Trophoblast cell (in vitro differentiated cells and primary cell): ENCODE data around the gene TECR.

Source experiments
- DNase-seq, 2 donors: peaks; one replicate each; pipeline ENCODE4 v3.0.0-alpha.2; 2016
- H2AFZ ChIP-seq: 2 replicates; pipeline ENCODE4 v1.6.1; 2013; ENCODE audit warnings: low read length, moderate library complexity, mild to moderate bottlenecking; ENCODE audit not compliant: insufficient read depth, poor library complexity
- H2AK5ac ChIP-seq: 2 replicates; pipeline ENCODE4 v1.6.1; 2013; ENCODE audit warnings: mild to moderate bottlenecking, low read length
- H2BK120ac ChIP-seq: 2 replicates; pipeline ENCODE4 v1.6.1; 2013; ENCODE audit warnings: low read length, mild to moderate bottlenecking, moderate library complexity; ENCODE audit not compliant: insufficient read depth, poor library complexity
- H2BK12ac ChIP-seq: 2 replicates; pipeline ENCODE4 v1.6.1; 2013; ENCODE audit warnings: mild to moderate bottlenecking, low read length, moderate library complexity
- H2BK5ac ChIP-seq: 2 replicates; pipeline ENCODE4 v1.6.1; 2013; ENCODE audit warnings: low read length, low read depth, moderate library complexity, mild to moderate bottlenecking; ENCODE audit not compliant: poor library complexity
- H3K14ac ChIP-seq: 2 replicates; pipeline ENCODE4 v1.6.1; 2013; ENCODE audit warnings: mild to moderate bottlenecking, low read length
- H3K18ac ChIP-seq: 2 replicates; pipeline ENCODE4 v1.6.1; 2013; ENCODE audit warnings: mild to moderate bottlenecking, low read length
- H3K23ac ChIP-seq: 2 replicates; pipeline ENCODE4 v1.6.1; 2013; ENCODE audit warnings: low read length
- H3K27ac ChIP-seq: 2 replicates; pipeline ENCODE4 v1.5.1; 2013; ENCODE audit warnings: low read depth, mild to moderate bottlenecking, inconsistent platforms, low read length, moderate library complexity
- H3K27me3 ChIP-seq: 2 replicates; pipeline ENCODE4 v1.6.1; 2013; ENCODE audit warnings: inconsistent platforms, mild to moderate bottlenecking, low read length, moderate library complexity; ENCODE audit not compliant: insufficient read depth
- H3K36me3 ChIP-seq, 2 experiments: 1 replicate in 1 of 2; 2 replicates in 1 of 2; pipeline ENCODE4 v1.6.1; 2013; ENCODE audit warnings: low read length in 2 of 2, mild to moderate bottlenecking in 2 of 2, moderate library complexity in 1 of 2; ENCODE audit not compliant: insufficient read depth in 2 of 2, control insufficient read depth in 1 of 2
- H3K4ac ChIP-seq: 2 replicates; pipeline ENCODE4 v1.6.1; 2013; ENCODE audit warnings: low read depth, mild to moderate bottlenecking, low read length, moderate library complexity
- H3K4me1 ChIP-seq, 2 experiments: 1 replicate in 1 of 2; 2 replicates in 1 of 2; pipeline ENCODE4 v1.6.1; 2013; ENCODE audit warnings: low read length in 2 of 2, mild to moderate bottlenecking in 2 of 2, moderate library complexity in 1 of 2; ENCODE audit not compliant: insufficient read depth in 2 of 2, control insufficient read depth in 1 of 2
- H3K4me2 ChIP-seq: 2 replicates; pipeline ENCODE4 v1.6.1; 2013; ENCODE audit warnings: inconsistent platforms, mild to moderate bottlenecking, low read length, moderate library complexity
- H3K4me3 ChIP-seq: 2 replicates; pipeline ENCODE4 v1.5.1; 2013; ENCODE audit warnings: mild to moderate bottlenecking, low read depth, low read length, inconsistent platforms
- H3K79me1 ChIP-seq: one replicate; pipeline ENCODE4 v1.6.1; 2013; ENCODE audit warnings: low read length
- H3K79me2 ChIP-seq: 2 replicates; pipeline ENCODE4 v1.6.1; 2013; ENCODE audit warnings: low read length, mild to moderate bottlenecking; ENCODE audit not compliant: control insufficient read depth, insufficient read depth, poor library complexity
- H3K9ac ChIP-seq: 2 replicates; pipeline ENCODE4 v1.6.1; 2013; ENCODE audit warnings: mild to moderate bottlenecking, low read length
- H3K9me3 ChIP-seq: 2 replicates; pipeline ENCODE4 v1.6.1; 2013; ENCODE audit warnings: low read depth, mild to moderate bottlenecking, control low read depth, inconsistent platforms, low read length; ENCODE audit not compliant: insufficient read depth
- H4K12ac ChIP-seq: 2 replicates; pipeline ENCODE4 v1.6.1; 2013; ENCODE audit warnings: low read depth, mild to moderate bottlenecking, low read length, moderate library complexity
- H4K8ac ChIP-seq: 2 replicates; pipeline ENCODE4 v1.6.1; 2013; ENCODE audit warnings: low read depth, mild to moderate bottlenecking, low read length, moderate library complexity
- H4K91ac ChIP-seq: one replicate; pipeline ENCODE4 v1.6.1; 2013; ENCODE audit warnings: low read depth, mild to moderate bottlenecking, low read length, moderate library complexity
- WGBS: extraction: QIAGEN DNeasy Blood & Tissue Kit; methylation state at CpG from one replicate; pipeline ENCODE4 v1.1.7; 2013; ENCODE audit warnings: missing lambda C conversion rate; ENCODE audit not compliant: insufficient read length, insufficient coverage; ENCODE audit errors: extremely low coverage; 5-methylcytosine and 5-hydroxymethylcytosine counted together

TECR gene

GRCh38 chr19:14571695-14572490 lies 42.5 kb downstream of the TECR start, which contains the start of gene NDUFB7:
TSS of gene NDUFB7 (minus strand) at chr19:14572066. CDS start at chr19:14572000, 66 bp downstream.
- Histone ChIP-seq H3K4me2 (peak within 1 kb of the TSS; percentile 68), H2BK5ac (peak within 1 kb of the TSS; percentile 90), H2AK5ac (peak within 1 kb of the TSS; percentile 45), H3K36me3 (peaks cover 9 to 11% of the 10 kb centered on the region in 2 experiments), H3K4me1 (peaks cover 6 to 7% of the 10 kb centered on the region in 2 experiments), H2BK120ac (peak within 1 kb of the TSS; percentile 79), H3K14ac (peak within 1 kb of the TSS; percentile 97), H3K79me2 (peaks cover 10% of the 10 kb centered on the region), H3K27me3 (no peaks in the 10 kb centered on the region), H2AFZ (peak within 1 kb of the TSS; percentile 87), H3K23ac (no peak within 1 kb of the TSS), H4K8ac (peak within 1 kb of the TSS; percentile 99), H3K79me1 (peaks cover 6% of the 10 kb centered on the region), H3K9me3 (peaks cover 4% of the 10 kb centered on the region), H3K4ac (peak within 1 kb of the TSS; percentile 85), H3K4me3 (peak within 1 kb of the TSS; percentile 99), H2BK12ac (no peak within 1 kb of the TSS), H4K12ac (peak within 1 kb of the TSS; percentile 97), H3K27ac (no peak within 1 kb of the TSS), H3K18ac (peak within 1 kb of the TSS; percentile 99), H4K91ac (peak within 1 kb of the TSS; percentile 93), H3K9ac (peak within 1 kb of the TSS; percentile 93)
- peak; percentile 98 for DNase-seq
- no CpG with 5 or more reads among the region's 40 CpGs for WGBS

- peaks cover 6% of the 10 kb centered on the region for H3K79me1 ChIP-seq
- no CpG with 5 or more reads among the region's 6 CpGs for WGBS
- H2AK5ac ChIP-seq: no peak overlapping the region
- no peak for DNase-seq
- H3K27ac ChIP-seq: no peak overlapping the region
- H3K27me3 ChIP-seq: no peaks in the 10 kb centered on the region
- no peak overlapping the region for H3K4me3 ChIP-seq
- H2BK12ac ChIP-seq: no peak overlapping the region
- H3K9me3 ChIP-seq: peaks cover 3% of the 10 kb centered on the region
- H3K14ac ChIP-seq: no peak overlapping the region
- peaks cover 10% of the 10 kb centered on the region for H3K79me2 ChIP-seq
- no peak overlapping the region for H3K4ac ChIP-seq
- no peak overlapping the region for H2BK120ac ChIP-seq
- H4K8ac ChIP-seq: no peak overlapping the region
- no peak overlapping the region for H2BK5ac ChIP-seq
- peaks cover 6 to 7% of the 10 kb centered on the region in 2 experiments for H3K4me1 ChIP-seq
- no peak overlapping the region for H4K12ac ChIP-seq
- no peak overlapping the region for H3K4me2 ChIP-seq
- H4K91ac ChIP-seq: no peak overlapping the region
- H3K18ac ChIP-seq: no peak overlapping the region
- no peak overlapping the region for H2AFZ ChIP-seq
- no peak overlapping the region for H3K23ac ChIP-seq
- H3K36me3 ChIP-seq: no peaks in the 10 kb centered on the region
- H3K9ac ChIP-seq: no peak overlapping the region
Measured at GRCh38 chr19:14575428-14575980, 46.1 kb downstream of the TECR start.

DNA sequence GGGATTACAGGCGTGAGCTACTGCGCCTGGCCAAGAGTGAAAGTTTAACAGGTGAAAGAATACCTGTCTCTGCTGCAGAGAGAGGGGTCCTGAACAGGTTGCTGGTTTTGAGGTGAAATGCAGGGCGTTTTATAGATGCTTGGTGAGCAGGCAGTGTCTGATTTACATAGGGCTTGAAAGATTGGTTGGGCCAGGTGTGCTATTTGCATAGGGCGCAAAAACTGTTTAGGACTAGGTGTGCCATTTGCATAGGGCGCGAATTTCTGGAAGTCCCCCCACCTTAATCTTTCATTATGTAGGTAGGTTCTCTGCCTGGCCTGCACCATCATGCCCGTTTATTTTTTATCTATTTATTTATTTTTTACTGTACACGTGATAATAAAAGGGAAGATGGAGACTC lies 47.0 kb downstream of the TECR start:
- Histone ChIP-seq H3K23ac (no peak overlapping the region), H3K9me3 (peaks cover 5% of the 10 kb centered on the region), H3K27me3 (no peaks in the 10 kb centered on the region), H3K79me2 (peaks cover 5% of the 10 kb centered on the region), H2BK5ac (no peak overlapping the region), H2AK5ac (no peak overlapping the region), H3K79me1 (peaks cover 5% of the 10 kb centered on the region), H3K4me2 (no peak overlapping the region), H3K4me1 (peaks cover 0 to 2% of the 10 kb centered on the region in 2 experiments), H3K18ac (no peak overlapping the region), H3K27ac (no peak overlapping the region), H2BK12ac (no peak overlapping the region), H2AFZ (no peak overlapping the region), H3K14ac (no peak overlapping the region), H3K9ac (no peak overlapping the region), H4K12ac (no peak overlapping the region), H3K4me3 (no peak overlapping the region), H4K91ac (no peak overlapping the region), H3K4ac (no peak overlapping the region), H3K36me3 (no peaks in the 10 kb centered on the region), H4K8ac (no peak overlapping the region), H2BK120ac (no peak overlapping the region)
- no peak for DNase-seq
- WGBS: no CpG with 5 or more reads among the region's 8 CpGs

GRCh38 chr19:14577264-14577663 lies 47.9 kb downstream of the TECR start:
- H3K79me2 ChIP-seq: no peaks in the 10 kb centered on the region
- no peak overlapping the region for H4K91ac ChIP-seq
- H3K4me2 ChIP-seq: no peak overlapping the region
- H2AFZ ChIP-seq: no peak overlapping the region
- no peaks in the 10 kb centered on the region for H3K36me3 ChIP-seq
- no peak overlapping the region for H3K4ac ChIP-seq
- no peak overlapping the region for H3K14ac ChIP-seq
- no peak overlapping the region for H3K18ac ChIP-seq
- H3K9me3 ChIP-seq: peaks cover 2% of the 10 kb centered on the region
- peaks cover 0 to 2% of the 10 kb centered on the region in 2 experiments for H3K4me1 ChIP-seq
- no peak overlapping the region for H3K23ac ChIP-seq
- H3K4me3 ChIP-seq: no peak overlapping the region
- DNase-seq: no peak
- H2AK5ac ChIP-seq: no peak overlapping the region
- H3K9ac ChIP-seq: no peak overlapping the region
- H2BK5ac ChIP-seq: no peak overlapping the region
- no CpG with 5 or more reads among the region's 5 CpGs for WGBS
- H2BK12ac ChIP-seq: no peak overlapping the region
- H3K27ac ChIP-seq: no peak overlapping the region
- no peaks in the 10 kb centered on the region for H3K79me1 ChIP-seq
- no peak overlapping the region for H4K12ac ChIP-seq
- no peak overlapping the region for H4K8ac ChIP-seq
- H2BK120ac ChIP-seq: no peak overlapping the region
- no peaks in the 10 kb centered on the region for H3K27me3 ChIP-seq
